SU-DHL-6 (cell line): ENCODE data around the gene COL5A1.

Experiments used
- CTCF ChIP-seq: fragments of 200-600 bp; sonication (generic); IDR thresholded peaks from one replicate; pipeline ENCODE4 v1.5.1; 2017; ENCODE audit warnings: antibody characterized with exemption, mild to moderate bottlenecking, low read length, moderate library complexity; ENCODE audit not compliant: insufficient read depth, poor library complexity, severe bottlenecking
- EZH2phosphoT487 ChIP-seq: fragments of 200-600 bp; sonication (generic), shearing (Covaris generic); conservative IDR thresholded peaks from 2 replicates; pipeline ENCODE4 v1.6.1; 2018; ENCODE audit warnings: mild to moderate bottlenecking, antibody characterized with exemption, low read length, moderate library complexity, mixed read lengths

- TF ChIP-seq CTCF (no peak), EZH2phosphoT487 (no peak)
These were observed 4.4 kb upstream of the COL5A1 start for GRCh38 chr9:134637241-134637640.
